Suprapubic skin (tissue), 4 donors: ENCODE measurements around the gene AP1M2.

ENCODE experiments used
- CTCF ChIP-seq, 2 donors: fragments of 200-600 bp in 1 of 2; fragments of 450-650 bp in 1 of 2; sonication (generic) in 1 of 2; IDR thresholded peaks; one replicate each; pipeline ENCODE4 v1.5.1; 2016 to 2019; ENCODE audit warnings: antibody characterized with exemption in 2 of 2, mild to moderate bottlenecking in 1 of 2, moderate library complexity in 1 of 2
- EP300 ChIP-seq: sonication (generic); formaldehyde crosslinking; IDR thresholded peaks from one replicate; pipeline ENCODE4 v1.6.1; 2017; ENCODE audit warnings: antibody characterized with exemption
- POLR2A ChIP-seq, 2 donors: fragments of 450-650 bp; IDR thresholded peaks; one replicate each; pipeline ENCODE4 v1.6.1; 2017; ENCODE audit warnings: antibody characterized with exemption in 2 of 2, mild to moderate bottlenecking in 2 of 2, moderate library complexity in 2 of 2
- POLR2AphosphoS5 ChIP-seq, 3 donors: sonication (generic); formaldehyde crosslinking; IDR thresholded peaks; one replicate each; pipeline ENCODE4 v1.6.1; 2017; ENCODE audit warnings: antibody characterized with exemption in 3 of 3

- TF ChIP-seq CTCF (IDR thresholded peaks at IDR 0.05) (no peak), POLR2A (IDR thresholded peaks at IDR 0.05) (no peak), EP300 (no peak), POLR2AphosphoS5 (IDR thresholded peaks at IDR 0.05) (no peak)
Observed at GRCh38 chr19:10615429-10616023, 28.4 kb upstream of the AP1M2 start.
